Astrocyte of the spinal cord (primary cell): ENCODE results near the gene PDCD2.

Experiments
- DNase-seq: peaks from one replicate; pipeline ENCODE4 v3.0.0; 2011; ENCODE audit warnings: low read depth, low spot score
- H3K4me3 ChIP-seq: 2 replicates; pipeline ENCODE4 v1.5.1; 2011; ENCODE audit warnings: low read depth, mild to moderate bottlenecking, low read length, moderate library complexity
- in situ Hi-C: cut with HindIII; loops from 2 replicates; pipeline ENCODE4 v1.10.0; 2017; ENCODE audit warnings: low sequenced_read_pairs
- TF ChIP-seq, protein P1 (sequence below): IDR thresholded peaks from 2 replicates; pipeline ENCODE4 v1.5.1; 2012; ENCODE audit warnings: low read depth, mild to moderate bottlenecking, low read length, inconsistent platforms

Gene PDCD2

DNA sequence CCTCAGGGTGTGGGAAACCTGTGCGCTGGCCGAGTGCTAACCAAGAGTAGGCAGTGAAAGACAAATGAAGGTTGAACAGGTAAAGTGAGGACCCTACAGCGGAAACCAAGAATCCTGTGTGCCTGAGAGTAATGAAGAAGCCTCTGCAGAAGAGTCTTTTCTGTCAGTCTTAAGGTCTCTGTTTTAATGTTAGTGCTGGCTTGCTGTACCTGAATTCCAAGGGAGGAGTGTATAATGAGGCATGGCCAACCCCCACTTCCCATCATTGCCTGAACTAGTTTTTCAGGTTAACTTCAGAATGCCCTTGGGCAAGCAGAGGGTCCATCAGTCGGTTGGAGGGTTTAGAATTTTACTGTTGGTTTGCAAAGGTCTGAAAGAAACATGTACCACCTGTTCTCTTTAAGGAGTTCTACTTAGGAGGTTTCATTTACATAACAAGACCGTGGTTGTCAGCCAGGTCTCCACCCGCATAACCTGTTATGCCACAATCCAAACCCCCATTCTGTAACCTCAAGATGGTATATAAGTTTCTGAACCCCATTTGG is 589 bp upstream of the PDCD2 start:
- no peak for DNase-seq
- peak overlapping the region; percentile 89 for H3K4me3 ChIP-seq
- in situ Hi-C loops, result no loop called here
- TF ChIP-seq, protein P1, sequence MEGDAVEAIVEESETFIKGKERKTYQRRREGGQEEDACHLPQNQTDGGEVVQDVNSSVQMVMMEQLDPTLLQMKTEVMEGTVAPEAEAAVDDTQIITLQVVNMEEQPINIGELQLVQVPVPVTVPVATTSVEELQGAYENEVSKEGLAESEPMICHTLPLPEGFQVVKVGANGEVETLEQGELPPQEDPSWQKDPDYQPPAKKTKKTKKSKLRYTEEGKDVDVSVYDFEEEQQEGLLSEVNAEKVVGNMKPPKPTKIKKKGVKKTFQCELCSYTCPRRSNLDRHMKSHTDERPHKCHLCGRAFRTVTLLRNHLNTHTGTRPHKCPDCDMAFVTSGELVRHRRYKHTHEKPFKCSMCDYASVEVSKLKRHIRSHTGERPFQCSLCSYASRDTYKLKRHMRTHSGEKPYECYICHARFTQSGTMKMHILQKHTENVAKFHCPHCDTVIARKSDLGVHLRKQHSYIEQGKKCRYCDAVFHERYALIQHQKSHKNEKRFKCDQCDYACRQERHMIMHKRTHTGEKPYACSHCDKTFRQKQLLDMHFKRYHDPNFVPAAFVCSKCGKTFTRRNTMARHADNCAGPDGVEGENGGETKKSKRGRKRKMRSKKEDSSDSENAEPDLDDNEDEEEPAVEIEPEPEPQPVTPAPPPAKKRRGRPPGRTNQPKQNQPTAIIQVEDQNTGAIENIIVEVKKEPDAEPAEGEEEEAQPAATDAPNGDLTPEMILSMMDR, result no peak

DNA sequence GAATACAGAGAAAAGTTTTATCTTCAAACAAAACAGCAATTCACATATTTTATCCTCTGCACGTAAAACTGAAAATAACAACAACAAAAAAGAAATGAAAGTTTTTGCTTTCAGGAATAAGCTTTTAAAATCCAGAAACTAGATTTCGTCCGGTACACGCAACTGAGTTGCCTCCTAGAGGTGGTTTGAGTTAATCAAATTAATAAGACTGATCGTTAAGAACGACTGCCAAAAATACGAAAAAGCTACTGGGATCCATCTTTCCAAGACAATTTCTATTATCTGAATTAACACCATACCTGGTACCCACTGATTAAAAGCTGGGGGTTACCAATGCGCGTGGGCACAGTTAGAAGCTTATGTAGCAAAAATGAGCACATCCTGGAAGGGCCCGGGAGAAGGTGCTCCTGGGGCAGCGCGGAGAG is 669 bp downstream of the PDCD2 start:
- TF ChIP-seq, protein P1, result no peak
- in situ Hi-C loops, result no loop called here
- peak; percentile 32 for DNase-seq
- H3K4me3 ChIP-seq, result peak overlapping the region; percentile 89

DNA sequence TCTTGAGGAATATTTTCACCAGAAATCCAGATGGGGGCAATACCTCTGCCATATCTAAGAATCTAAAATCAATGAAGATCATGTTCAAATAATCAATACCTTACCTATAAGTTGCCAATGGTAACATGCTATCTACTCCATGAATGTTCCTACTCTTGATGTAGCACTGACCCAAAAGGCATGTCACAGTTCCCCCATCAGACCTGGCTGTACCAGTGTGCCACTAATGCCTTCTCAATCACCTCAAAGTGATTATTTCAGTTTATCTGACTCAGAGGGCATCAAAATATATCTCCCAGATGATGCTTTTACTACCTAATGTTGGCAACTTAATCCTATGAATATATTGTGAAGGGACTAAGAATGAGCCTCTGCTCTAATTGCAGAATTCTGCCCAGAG is 5.5 kb downstream of the PDCD2 start:
- DNase-seq, result no peak
- TF ChIP-seq, protein P1, result no peak
- in situ Hi-C loops, result no loop called here
- H3K4me3 ChIP-seq, result no peak overlapping the region

DNA sequence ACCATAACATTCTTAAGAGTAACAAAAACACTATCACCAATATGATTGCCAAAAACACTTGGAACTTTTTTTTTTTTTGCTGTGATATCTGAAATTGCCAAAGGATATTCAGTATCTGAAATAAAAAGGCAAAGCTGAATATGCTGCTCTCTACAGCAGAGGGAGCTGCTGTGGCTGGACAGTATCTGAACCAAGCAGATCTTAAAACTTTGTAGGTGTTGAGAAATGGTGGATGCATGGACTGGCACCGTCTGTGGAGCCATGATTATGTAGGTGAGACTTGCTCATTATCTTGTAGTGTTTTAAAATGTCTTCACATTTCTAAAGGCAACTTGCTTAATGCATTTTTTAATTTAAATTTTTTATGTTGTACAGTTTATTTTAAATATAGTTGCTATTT is 9.2 kb downstream of the PDCD2 start:
- DNase-seq, result no peak
- no peak overlapping the region for H3K4me3 ChIP-seq
- in situ Hi-C loops, result no loop called here
- TF ChIP-seq, protein P1, result peak; percentile 38

DNA sequence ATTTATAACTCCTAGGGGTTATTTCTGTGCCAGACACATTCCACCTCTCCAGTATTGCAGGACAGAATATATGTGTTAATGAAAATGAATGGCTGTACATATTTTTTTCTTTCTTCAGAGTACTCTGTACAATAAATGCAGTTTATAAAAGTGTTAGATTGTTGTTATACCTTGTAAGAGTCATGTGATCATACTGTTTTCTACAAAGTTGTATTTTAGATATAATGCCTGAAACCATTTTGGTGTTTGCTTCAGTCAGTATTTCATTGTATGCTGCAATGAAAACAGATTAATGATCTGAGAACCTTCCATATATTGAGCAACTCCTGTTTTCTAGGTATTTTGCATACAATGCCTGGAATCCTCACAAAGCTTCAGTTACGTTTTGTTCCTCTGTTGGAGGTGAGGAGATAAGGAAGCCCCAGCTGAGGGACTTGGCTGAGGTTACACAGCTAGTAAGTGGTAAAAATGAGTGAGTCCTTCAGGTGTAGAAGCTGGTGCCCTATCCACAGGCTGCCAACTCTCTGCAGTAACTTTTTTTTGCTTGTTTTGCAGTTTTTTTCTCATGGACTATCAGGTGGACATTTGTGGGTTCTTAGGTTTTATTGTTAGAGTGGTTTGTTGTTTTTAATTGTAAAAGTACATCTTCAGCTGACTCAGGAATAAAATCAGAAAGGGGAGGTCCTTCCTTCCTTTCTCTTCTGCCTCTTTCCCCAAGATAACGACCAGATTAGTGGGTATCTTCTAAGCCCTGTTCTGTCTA is 11.6 kb downstream of the PDCD2 start:
- DNase-seq, result no peak
- TF ChIP-seq, protein P1, result no peak
- in situ Hi-C loops, result no loop called here
- H3K4me3 ChIP-seq, result no peak overlapping the region

DNA sequence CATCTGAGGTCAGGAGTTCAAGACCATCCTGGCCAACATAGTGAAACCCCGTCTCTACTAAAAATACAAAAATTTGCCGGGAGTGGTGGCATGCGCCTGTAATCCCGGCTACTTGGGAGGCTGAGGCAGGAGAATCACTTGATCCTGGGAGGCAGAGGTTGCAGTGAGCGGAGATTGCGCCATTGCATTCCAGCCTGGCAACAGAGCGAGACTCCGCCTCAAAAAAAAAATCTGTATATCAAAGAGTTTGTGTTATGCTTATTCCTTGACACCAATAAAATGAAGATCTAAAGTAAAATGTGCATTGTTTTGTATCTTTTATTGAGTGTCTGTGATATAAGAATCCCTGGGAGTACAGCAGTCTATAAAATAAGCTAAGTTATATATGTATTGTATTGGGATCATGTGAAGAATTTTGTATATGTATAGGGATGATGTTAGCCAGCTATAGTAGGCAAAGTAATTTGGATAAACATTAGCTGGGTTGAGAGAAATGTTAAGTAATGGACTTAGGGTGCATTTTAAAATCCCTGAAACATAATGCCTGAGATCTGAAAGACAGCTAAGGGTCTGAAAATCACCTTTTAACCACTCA is 19.4 kb downstream of the PDCD2 start:
- no peak overlapping the region for H3K4me3 ChIP-seq
- TF ChIP-seq, protein P1, result no peak
- in situ Hi-C loops, result no loop called here
- no peak for DNase-seq
